Measurements from ENCODE around the gene SUCLG2.

SUCLG2 gene, protein sequence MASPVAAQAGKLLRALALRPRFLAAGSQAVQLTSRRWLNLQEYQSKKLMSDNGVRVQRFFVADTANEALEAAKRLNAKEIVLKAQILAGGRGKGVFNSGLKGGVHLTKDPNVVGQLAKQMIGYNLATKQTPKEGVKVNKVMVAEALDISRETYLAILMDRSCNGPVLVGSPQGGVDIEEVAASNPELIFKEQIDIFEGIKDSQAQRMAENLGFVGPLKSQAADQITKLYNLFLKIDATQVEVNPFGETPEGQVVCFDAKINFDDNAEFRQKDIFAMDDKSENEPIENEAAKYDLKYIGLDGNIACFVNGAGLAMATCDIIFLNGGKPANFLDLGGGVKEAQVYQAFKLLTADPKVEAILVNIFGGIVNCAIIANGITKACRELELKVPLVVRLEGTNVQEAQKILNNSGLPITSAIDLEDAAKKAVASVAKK

DNA sequence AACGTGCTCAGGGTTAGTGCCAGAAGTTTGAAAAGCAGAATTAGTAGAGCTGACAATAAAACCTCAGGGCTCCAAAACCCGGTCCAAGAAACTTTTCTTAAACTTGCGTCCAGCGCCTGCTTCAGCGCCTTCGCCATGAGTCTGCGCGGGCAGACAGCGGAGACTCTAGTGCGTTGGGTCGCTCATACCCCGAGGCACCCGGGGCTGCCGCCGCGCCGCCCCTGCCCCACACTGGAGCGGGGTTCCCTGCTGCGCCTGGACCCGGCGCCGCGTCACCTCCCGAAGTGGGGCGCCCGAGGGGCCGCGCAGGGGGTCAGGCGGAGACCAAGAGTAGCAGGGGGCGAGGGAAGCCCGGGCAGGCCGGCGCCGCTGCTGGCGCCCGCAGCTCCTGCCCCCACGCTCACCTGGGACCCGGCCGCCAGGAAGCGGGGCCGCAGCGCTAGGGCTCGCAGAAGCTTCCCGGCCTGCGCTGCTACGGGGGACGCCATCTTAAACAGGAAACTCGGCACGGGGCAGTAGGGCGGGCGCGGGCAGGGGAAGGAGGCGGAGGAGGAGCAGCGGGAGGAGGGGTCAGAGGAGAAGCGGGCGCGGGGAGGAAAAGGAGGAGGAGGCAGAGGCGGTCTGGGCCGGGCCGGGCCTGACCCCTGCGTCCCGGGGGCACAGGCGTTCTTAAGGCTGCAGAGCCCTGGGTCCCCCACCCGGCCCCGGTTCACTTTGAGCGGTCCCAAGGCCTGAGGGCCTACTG, at the start of gene SUCLG2:
Gene SUCLG2, minus strand, starts transcription at position 514 of the 745 bp plus-strand sequence. Its CDS starts 26 bp downstream, at position 488.
- peak; percentile 78 for DNase-seq

DNA sequence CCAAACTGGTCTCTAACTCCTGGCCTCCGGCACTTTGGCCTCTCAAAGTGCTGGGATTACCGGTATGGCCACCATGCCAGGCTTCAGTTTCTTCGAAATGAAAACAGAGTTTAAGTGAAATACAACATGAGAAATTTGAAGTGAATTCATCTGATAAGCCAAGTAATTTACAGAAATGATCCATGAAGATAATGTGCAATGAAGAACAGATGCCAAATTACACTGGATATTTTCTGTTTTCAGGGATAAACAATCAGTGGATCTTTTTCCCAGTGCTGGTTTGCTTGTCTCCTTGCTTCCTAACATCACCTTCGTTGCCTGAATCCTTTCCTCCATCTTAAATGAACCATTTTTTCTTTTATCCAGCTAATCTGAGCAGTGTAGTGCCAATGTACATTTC, 46.2 kb upstream of the SUCLG2 start:
- no peak for DNase-seq

DNA sequence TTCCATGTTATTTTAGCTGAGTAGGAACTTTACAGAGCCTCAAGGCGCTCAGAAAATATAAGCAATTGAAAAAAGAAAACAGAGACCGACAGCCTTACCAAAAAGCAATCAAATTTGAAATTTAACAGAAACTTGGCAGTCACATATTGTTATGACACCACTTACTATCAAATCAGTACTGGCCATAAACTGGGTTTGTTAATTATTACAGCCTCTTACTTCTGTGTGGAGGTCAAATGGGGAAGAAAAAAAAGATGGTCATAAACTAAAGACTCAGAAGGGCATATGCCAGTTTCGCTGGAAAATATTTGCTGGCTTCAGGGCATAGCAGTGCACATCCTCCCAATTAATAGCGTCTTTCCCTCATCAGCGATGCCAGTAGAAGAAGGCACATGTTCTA, 45.5 kb upstream of the SUCLG2 start:
- DNase-seq = no peak

DNA sequence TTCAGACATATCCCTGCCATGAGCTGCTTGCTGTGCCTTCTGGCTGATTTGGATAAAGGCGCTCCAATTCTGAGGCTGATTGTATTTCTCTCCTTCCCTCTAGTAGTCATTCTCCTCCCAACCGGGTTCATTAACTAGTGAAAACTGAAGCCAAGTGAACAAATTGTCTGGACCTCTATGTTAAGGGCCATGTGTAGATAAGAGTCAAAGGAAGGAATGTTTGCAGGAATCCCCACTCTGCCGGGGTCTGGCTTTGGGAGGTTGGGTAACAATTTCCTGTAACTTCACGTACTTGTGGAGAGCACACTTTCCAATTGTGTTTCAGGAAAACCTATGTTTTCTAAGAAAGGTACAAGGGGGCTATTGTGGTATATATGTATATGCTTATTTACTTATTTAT, 38.2 kb upstream of the SUCLG2 start:
- no peak for DNase-seq

DNA sequence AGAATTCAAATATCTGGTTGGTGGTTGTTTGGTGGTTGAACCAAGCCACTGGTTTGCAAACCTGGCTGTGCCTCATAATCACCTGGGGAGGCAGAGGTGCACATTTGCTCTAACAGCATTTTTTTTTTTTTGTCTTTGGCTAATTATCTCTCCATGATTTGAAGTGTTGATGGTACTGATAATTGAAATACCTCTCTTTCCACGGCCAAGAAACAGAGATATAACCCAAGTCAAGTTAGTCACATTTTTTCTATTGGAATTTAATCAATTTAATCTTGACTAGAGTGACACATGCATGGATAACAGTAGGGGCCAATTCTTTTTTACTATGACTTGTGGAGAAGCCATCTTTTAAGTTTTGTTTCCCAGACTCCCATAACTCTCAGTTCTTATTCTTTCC, 37.5 kb upstream of the SUCLG2 start:
- DNase-seq = no peak

DNA sequence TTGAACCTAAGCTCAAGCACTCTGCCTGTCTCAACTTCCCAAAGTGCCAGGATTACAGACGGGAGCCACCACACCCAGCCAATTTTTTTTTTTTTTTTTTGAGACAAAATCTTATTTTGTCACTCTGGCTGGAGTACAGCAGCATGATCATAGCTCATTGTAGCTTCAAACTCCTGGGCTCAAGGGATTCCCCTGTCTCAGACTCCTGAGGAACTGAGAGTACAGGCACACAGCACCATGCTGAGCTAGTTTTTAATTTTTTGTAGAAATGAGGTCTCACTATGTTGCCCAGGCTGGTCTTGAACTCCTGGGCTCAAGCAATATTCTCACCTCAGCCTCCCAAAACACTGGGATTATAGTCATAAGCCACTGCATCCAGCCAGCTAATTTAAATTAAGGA, 36.8 kb upstream of the SUCLG2 start:
- no peak for DNase-seq

DNA sequence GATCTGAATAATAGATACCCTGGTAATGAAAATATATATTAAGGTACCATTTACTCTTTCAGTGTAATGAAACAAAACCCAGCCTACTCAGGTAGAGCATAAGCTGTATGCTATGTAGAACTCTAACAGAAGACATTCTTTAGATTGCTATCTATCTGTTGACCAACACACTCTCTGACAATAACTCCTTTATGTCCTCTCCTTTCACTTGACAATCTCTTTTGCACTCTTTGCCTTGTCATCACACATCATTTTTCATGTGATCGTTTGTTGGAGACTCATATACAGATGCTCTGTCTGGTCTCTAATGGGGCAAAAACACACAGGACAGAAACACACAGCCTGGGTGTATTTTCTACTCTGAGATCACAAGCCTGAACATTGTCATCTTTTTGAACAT, 35.4 kb upstream of the SUCLG2 start:
- no peak for DNase-seq

DNA sequence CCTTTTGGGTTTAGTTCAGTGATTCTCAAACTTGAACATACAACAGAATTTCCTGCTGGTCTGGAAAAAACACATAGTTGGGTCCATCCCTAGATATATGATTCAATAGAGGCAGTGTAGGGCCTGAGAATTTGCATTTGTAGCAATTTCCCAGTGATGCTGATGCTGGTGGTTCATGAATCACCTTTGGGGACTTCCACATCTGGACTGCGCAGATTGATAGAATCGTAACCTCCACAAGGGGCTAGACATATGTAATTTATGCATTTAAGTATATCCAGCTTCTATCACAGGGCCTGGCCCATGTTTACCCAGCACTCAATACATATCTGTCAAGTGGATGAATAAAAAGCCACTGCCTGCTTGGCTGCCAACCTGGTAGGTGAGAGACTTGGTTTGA, 33.8 kb upstream of the SUCLG2 start:
- no peak for DNase-seq

DNA sequence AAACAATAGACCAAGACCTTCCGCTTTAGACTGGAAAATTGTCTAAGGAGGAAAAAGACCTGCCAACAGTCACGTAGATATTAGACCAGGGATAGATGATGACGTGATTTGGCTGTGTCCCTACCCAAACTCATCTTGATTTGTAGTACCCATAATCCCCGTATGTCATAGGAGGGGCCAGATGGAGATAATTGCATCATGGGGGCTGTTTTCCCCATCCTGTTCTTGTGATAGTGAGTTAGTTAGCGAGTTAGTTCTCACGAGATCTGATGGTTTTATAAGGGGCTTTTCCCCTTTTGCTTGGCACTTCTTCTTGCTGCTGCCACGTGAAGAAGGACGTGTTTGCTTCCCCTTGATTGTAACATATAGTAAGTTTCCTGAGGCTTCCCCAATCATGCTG, 31.7 kb upstream of the SUCLG2 start:
- DNase-seq = no peak

DNA sequence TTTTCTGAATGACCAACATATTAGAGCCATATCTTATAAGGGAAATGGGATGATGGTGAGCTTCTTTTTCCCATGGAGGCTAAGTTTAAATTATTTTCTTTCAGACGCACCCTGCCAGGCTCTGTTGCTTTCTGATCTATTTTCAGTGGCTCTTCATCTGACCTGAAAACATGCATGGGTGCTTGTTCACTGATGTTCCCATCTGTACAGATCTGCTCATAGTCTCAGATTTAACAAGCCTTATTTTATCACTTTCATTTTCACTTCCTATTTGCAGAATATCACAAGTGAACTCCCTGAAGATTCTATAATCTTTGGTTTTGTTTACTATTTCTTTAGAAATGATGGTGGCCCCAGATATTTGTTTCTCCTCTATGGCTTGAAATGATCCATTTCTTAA, 31.1 kb upstream of the SUCLG2 start:
- DNase-seq = no peak

DNA sequence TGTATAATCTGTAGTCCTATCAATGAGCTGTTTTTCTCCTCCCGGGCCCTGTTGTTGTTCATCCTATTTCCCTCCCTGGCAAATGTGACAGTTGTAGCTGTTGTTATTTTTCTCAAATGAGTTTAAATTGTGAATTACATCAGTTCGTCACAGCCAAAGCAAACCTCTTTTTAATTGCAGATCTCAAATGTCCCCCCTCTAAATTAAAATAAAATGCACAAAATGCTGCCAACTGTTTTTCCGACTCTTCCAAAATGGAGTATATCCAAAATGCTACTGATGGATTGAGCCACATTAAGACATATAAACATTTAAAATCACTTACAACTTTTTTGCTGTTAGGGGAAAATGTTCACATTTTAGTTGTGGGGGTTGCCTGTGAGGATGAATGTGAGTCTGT, 29.8 kb upstream of the SUCLG2 start:
- no peak for DNase-seq

DNA sequence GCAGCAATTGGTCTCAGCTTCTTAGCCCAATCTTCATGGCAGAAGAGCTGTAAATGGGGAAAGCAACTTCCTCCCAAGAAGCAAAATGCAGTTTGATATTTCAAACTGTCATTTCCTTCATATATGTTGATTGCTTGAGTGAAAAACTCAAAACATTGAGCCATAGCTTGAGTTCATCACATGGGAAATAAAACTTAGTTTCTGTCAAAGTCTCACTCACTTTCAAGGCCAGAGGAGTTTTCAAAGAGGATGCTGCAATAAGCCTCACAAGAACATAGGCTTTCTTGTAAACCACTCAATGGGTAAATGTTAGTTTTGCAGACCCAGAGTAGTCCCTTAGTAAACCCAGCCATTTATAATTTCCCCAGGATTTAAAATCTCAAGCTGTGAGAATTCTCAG, 29.1 kb upstream of the SUCLG2 start:
- no peak for DNase-seq

DNA sequence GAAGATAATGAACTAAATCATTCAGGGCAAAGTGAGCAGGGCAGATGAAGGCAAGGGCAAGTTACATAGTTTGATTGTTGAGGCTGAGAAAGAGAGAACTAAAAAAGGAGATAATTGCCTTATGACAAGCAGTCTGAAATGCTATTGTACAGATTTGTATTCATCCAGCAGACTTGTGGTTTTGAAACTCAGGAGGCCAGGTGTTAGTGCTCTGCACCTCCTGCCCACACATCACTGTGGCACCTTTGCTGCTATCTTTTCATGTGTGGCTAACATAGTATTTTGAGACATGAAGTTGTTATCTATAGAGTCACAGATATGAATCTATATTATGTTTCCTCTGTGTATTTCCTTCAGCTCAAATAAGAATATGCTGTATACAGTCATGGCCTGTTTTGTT, 24.3 kb upstream of the SUCLG2 start:
- no peak for DNase-seq

DNA sequence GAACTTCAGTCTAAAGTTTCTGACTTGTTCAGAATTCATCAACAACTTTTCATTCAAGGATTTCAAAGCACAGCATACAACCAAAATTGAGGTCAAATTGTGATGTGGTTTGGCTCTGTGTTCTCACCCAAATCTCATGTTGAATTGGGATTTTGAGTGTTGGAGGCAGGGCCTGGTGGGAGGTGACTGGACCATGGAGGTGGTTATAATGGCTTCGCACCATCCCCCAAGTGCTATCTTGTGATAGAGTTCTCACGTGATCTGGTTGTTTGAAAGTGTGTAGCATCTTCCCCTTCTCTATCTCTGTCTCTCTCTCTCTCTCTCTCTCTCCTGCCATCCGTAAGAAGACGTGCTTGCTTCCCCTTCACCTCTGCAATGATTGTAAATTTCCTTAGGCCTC, 19.6 kb upstream of the SUCLG2 start:
- DNase-seq = no peak

DNA sequence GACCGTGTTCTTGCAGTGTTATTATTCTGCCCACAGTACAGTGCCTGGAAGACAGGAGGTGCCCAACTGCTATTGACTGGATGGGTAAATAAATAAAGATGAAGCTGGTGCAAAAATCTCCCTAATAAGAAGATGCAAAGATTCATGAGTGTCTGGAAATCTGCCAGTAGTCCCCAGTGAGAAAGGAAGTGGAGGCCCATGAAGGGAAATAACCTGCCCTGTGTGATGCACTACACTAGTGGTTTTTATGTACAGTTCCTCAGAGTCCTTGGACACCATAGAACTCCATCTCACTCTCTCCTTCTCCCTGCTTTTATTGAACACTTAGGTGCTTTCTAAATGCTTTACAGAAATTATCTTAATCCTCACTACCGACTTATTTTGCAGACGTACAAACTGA, 8.3 kb upstream of the SUCLG2 start:
- no peak for DNase-seq

DNA sequence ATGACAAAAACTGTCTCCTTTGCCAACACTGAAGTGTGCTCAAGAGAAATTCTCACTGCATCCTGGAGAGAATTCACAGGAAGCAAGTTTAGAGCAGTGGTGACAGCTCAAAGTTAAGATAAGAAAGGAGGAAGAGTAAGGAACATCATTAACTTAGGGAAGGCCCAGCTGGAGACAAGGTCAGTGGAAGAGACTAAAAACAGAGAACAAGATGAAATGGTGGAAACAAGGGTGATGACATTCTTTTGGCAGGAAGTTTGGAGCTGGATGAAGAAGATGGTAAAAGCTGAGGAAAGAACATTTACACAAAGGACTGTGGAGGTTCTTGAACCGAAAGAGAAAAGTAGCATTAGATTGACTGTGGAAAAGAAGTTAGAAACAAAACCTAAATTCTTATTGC, 6.7 kb upstream of the SUCLG2 start:
- DNase-seq = no peak

DNA sequence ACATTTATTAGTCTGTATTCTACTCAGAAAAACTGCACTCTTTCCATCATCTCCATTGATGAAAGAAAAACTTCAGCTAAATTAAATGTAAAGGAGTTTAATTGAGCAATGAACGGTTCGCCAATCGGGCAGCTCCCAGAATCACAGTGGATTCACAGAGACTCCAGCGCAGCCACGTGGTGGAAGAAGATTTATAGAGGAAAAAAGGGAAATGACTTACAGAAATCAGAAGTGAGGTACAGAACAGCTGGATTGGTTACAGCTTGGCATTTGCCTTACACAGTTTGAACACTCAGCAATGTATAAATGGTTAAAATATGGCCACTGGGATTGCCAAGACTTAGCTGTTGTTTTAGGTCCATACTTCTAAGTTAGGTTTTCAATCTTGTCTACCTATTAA, 2.8 kb upstream of the SUCLG2 start:
- DNase-seq = no peak

DNA sequence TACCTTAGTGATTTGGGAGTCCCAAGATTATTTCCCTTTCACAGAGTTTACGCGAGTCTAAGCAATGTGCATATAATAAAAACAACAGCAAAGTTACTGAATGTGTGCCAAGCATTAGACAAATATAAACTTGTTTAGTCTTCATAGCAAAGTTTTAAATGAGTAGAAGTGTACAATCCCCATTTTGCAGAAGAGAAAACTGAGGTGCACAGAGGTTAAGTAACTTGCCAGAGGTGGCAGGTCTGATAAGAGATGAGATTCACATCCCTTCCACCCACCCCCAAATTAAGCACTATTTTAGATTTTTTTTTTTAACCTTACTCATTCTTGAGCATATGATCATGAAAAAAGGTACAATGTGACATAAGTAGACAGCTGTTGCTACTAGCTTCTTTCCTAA, 2.2 kb upstream of the SUCLG2 start:
- no peak for DNase-seq

DNA sequence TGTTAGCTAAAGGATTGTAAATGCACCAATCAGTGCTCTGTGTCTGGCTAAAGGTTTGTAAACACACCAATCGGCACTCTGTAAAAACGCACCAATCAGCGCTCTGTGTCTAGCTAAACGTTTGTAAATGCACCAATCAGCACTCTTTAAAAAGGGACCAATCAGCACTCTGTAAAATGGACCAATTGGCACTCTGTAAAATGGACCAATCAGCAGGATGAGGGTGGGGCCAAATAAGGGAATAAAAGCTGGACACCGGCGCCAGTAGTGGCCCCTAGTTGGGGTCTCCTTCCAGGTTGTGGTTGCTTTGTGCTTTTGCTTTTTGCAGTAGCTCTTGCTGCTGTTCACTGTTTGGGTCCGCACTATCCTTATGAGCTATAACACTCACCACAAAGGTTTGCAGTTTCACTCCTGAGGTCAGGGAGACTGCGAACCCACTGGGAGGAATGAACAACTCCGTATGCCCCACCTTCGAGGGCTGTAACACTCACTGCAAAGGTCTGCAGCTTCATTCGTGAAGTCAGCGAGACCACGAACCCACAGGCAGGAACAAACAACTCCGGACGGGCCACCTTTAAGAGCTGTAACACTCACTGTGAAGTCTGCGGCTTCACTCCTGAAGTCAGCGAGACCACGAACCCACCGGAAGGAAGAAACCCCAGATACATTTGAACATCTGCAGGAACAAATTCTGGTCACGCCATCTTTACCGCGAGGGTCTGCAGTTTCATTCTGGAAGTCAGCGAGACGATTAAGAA, 1.1 kb upstream of the SUCLG2 start:
- peak; percentile 77 for DNase-seq

DNA sequence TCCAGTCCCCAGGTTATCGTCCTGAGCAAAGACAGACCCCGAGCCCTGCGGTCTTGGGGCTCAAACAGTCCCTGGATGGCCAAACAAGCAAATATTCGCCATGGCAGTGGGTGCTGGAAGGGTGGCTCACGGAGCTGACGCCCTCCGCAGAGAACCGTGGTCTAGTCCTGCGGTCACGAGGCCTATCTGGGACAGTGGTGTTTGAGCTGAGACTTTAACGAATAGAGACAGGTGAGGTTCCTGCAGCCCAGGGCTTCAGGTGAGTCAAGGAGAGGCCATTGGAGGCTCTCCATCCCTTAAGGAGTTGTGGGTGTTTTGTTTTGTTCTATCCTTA, 399 bp upstream of the SUCLG2 start:
- no peak for DNase-seq

DNA sequence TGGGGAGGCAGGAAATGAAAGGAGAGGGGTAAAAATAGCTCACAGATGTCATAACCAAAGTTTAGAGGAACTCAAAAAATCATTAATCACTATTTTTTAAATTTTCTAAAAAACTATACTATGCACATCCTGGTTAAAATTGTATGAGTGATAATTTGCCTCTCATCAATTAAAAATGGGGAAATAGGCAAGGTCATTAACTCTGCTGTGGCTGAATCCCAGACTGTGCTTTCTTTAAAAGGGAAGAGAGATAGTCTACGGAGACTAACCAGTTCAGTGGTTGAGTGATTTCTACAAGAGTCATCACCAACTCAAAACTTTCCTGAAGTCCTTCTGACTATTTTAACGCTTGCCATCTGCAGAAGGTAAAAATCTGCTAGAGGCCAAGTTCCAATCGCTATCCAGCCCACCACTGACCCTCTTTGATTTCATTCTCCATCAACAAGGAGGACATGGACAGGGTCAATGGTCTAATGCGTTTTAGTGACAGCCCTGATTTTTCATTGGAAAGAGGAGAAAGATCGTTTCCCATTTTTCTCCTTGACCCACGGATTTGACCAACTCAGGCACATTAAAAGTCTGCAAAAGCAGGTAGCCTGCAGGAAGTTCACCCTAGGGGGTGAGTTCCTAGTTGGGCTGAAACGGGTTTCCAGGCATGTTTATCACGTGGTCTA, 850 bp downstream of the SUCLG2 start:
- no peak for DNase-seq

DNA sequence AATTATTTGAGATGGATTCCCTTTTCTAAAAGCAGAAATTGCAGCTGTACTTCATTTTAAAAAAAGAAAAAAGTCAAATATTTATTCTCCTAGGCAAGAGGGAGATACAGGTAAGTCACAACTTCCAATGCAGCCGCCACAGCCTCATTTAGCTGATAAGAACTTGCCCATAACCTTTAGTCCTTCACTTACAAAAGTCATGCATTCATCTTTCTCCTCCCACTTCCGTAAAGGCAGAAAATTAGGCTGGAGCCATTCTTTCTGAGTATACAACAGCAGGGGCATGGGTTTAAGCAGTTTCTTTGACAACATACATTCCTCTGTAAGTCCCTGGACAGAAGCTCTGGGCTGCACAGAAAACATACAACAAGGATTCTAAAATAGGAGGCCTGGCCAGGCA, 4.3 kb downstream of the SUCLG2 start:
- DNase-seq = no peak

DNA sequence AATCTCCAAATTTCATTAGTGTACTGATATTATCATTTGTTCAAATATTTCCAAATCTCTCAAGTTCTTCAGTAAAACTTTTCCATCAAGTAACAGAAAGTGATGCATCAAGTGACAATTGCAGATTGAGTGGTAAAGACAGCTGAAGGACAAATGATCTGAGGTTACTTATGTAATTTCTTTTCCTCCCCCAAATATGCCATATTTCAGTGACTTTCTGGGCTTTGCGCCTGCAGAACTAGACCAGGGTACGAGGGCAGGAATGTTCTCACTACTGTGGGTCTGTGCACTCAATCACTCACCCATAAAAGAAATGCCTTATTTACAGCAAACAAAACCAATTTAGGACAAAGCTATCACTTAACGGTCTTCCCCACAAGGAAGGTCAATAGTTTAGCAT, 4.7 kb downstream of the SUCLG2 start:
- DNase-seq = no peak

Measured in CD4-positive, alpha-beta T cell treated with Interferon gamma for 1 hour (primary cell).